H1 (cell line): ENCODE measurements around the gene HACD4. TPM values are rescaled to one million over a fixed set of nuclear protein-coding genes. Genes with fewer than 3 reads are reported as not detected.

Source experiments
- CTCF ChIA-PET: fragments of 300-600 bp; sonication (Branson Sonifier 250); formaldehyde crosslinking; loops from one replicate; lab custom pipeline; 2021; ENCODE audit not compliant: partially characterized antibody; lab: Charles Lee
- POLR2A ChIA-PET: fragments of 300-600 bp; sonication (Branson Sonifier 250); formaldehyde crosslinking; loops from one replicate; lab custom pipeline; 2021; ENCODE audit warnings: inconsistent platforms; ENCODE audit not compliant: partially characterized antibody; lab: Charles Lee
- DNase-seq, 2 experiments: peaks; one replicate each; pipeline versions ENCODE4 v3.0.0 to v3.0.0-alpha.2; 2010 to 2022; ENCODE audit warnings: low spot score in 2 of 2, low read depth in 1 of 2, mixed read lengths in 1 of 2
- FAIRE-seq: peaks from 2 replicates; lab custom pipeline; 2011; peaks lifted over from hg19 to GRCh38; lab: Jason Lieb, UNC
- H2AFZ ChIP-seq: 2 replicates; pipeline ENCODE4 v1.8.1; 2012; ENCODE audit warnings: low read length, inconsistent platforms
- H2AK5ac ChIP-seq: 2 replicates; pipeline ENCODE4 v1.6.1; 2013; ENCODE audit warnings: low read depth, low read length
- H2BK120ac ChIP-seq: replicated peaks from 2 replicates; pipeline ENCODE3; 2013; ENCODE audit warnings: low read depth, low read length, inconsistent platforms
- H2BK12ac ChIP-seq: 2 replicates; pipeline ENCODE4 v1.6.1; 2013; ENCODE audit warnings: low read depth, low read length
- H2BK15ac ChIP-seq: 2 replicates; pipeline ENCODE4 v1.6.1; 2013; ENCODE audit warnings: low read length
- H2BK20ac ChIP-seq: 2 replicates; pipeline ENCODE4 v1.6.1; 2013; ENCODE audit warnings: low read length
- H2BK5ac ChIP-seq: 2 replicates; pipeline ENCODE4 v1.6.1; 2013; ENCODE audit warnings: low read depth, low read length
- H3K14ac ChIP-seq: 2 replicates; pipeline ENCODE4 v1.6.1; 2013; ENCODE audit warnings: inconsistent platforms; ENCODE audit not compliant: insufficient read length
- H3K18ac ChIP-seq: 2 replicates; pipeline ENCODE4 v1.6.1; 2013; ENCODE audit warnings: low read length; ENCODE audit errors: extremely low read depth
- H3K23ac ChIP-seq: 2 replicates; pipeline ENCODE4 v1.6.1; 2013; ENCODE audit warnings: inconsistent platforms; ENCODE audit not compliant: insufficient read length
- H3K23me2 ChIP-seq: 2 replicates; pipeline ENCODE4 v1.6.1; 2013; ENCODE audit warnings: low read depth, low read length
- H3K27ac ChIP-seq: 2 replicates; pipeline ENCODE4 v1.6.1; 2011; ENCODE audit warnings: low read depth, low read length, inconsistent platforms
- H3K27me3 ChIP-seq, 4 experiments: replicated peaks in 1 of 4; 1 replicate in 1 of 4; 2 replicates in 3 of 4; pipeline versions ENCODE4 v1.6.1 to v1.8.1; 2011 to 2013; ENCODE audit warnings: low read length in 3 of 4, mild to moderate bottlenecking in 3 of 4, inconsistent platforms in 2 of 4, mixed read lengths in 2 of 4, moderate library complexity in 1 of 4; ENCODE audit not compliant: control insufficient read depth in 3 of 4, insufficient read depth in 3 of 4; ENCODE audit errors: extremely low read depth in 1 of 4
- H3K36me3 ChIP-seq, 4 experiments: 2 replicates each; pipeline versions ENCODE4 v1.6.1 to v1.8.1; 2011 to 2013; ENCODE audit warnings: mild to moderate bottlenecking in 4 of 4, low read length in 3 of 4, moderate library complexity in 2 of 4, control low read depth in 1 of 4, inconsistent platforms in 1 of 4; ENCODE audit not compliant: insufficient read depth in 4 of 4, control insufficient read depth in 2 of 4
- H3K4ac ChIP-seq: replicated peaks from 2 replicates; pipeline ENCODE3; 2013; ENCODE audit warnings: low read length, low read depth, mixed read lengths, inconsistent platforms; ENCODE audit not compliant: insufficient read length
- H3K4me1 ChIP-seq, 4 experiments: replicated peaks in 1 of 4; 1 replicate in 1 of 4; 2 replicates in 3 of 4; pipeline versions ENCODE4 v1.6.1 to v1.8.1; 2011 to 2013; ENCODE audit warnings: low read length in 3 of 4, inconsistent platforms in 2 of 4, mixed read lengths in 1 of 4; ENCODE audit not compliant: insufficient read depth in 4 of 4, control insufficient read depth in 3 of 4
- H3K4me2 ChIP-seq, 2 experiments: 2 replicates each; pipeline versions ENCODE4 v1.6.1 to v1.8.1; 2011 to 2013; ENCODE audit warnings: low read depth in 2 of 2, low read length in 2 of 2, control low read depth in 1 of 2, inconsistent platforms in 1 of 2, mild to moderate bottlenecking in 1 of 2; ENCODE audit not compliant: insufficient read depth in 1 of 2
- H3K4me3 ChIP-seq, 4 experiments: fragments of 200-600, 300-600 bp in 1 of 4; sonication (generic), shearing (Covaris generic), sonication (Bioruptor Twin) in 1 of 4; 2 replicates each; pipeline versions ENCODE4 v1.5.1 to v1.8.1; 2011 to 2016; ENCODE audit warnings: low read length in 4 of 4, low read depth in 3 of 4, control low read depth in 2 of 4, inconsistent platforms in 2 of 4, mild to moderate bottlenecking in 2 of 4, mixed read lengths in 1 of 4, moderate library complexity in 1 of 4; ENCODE audit not compliant: insufficient read depth in 2 of 4; ENCODE audit errors: extremely low read depth in 1 of 4
- H3K56ac ChIP-seq: replicated peaks from 2 replicates; pipeline ENCODE3; 2013; ENCODE audit warnings: low read depth, mild to moderate bottlenecking, mixed read lengths, low read length, inconsistent platforms; ENCODE audit not compliant: insufficient read length
- H3K79me1 ChIP-seq: 2 replicates; pipeline ENCODE4 v1.6.1; 2013; ENCODE audit warnings: low read depth, low read length, control low read depth
- H3K79me2 ChIP-seq, 2 experiments: 2 replicates each; pipeline versions ENCODE4 v1.6.1 to v1.8.1; 2012 to 2013; ENCODE audit warnings: low read length in 2 of 2, mild to moderate bottlenecking in 2 of 2, inconsistent platforms in 1 of 2; ENCODE audit not compliant: insufficient read depth in 2 of 2, control insufficient read depth in 1 of 2
- H3K9ac ChIP-seq, 4 experiments: replicated peaks in 1 of 4; 1 replicate in 1 of 4; 2 replicates in 3 of 4; pipeline versions ENCODE4 v1.6.1 to v1.8.1; 2011 to 2013; ENCODE audit warnings: low read depth in 3 of 4, low read length in 3 of 4, control low read depth in 2 of 4, mild to moderate bottlenecking in 2 of 4, moderate library complexity in 2 of 4, inconsistent platforms in 1 of 4; ENCODE audit errors: extremely low read depth in 1 of 4
- H3K9me3 ChIP-seq, 2 experiments: 2 replicates each; pipeline versions ENCODE4 v1.6.1 to v1.8.1; 2012 to 2013; ENCODE audit warnings: mild to moderate bottlenecking in 2 of 2, moderate library complexity in 2 of 2, control low read depth in 1 of 2, inconsistent platforms in 1 of 2, low read depth in 1 of 2, low read length in 1 of 2, mixed read lengths in 1 of 2; ENCODE audit not compliant: insufficient read depth in 2 of 2
- H4K20me1 ChIP-seq, 2 experiments: replicated peaks in 1 of 2; 2 replicates each; pipeline versions ENCODE3 to v1.8.1; 2011 to 2013; ENCODE audit warnings: inconsistent platforms in 2 of 2, low read length in 2 of 2, mild to moderate bottlenecking in 1 of 2; ENCODE audit not compliant: insufficient read depth in 2 of 2, control insufficient read depth in 1 of 2
- H4K5ac ChIP-seq: 2 replicates; pipeline ENCODE4 v1.6.1; 2013; ENCODE audit warnings: low read length, low read depth, mixed read lengths, inconsistent platforms; ENCODE audit not compliant: insufficient read length
- H4K8ac ChIP-seq: 2 replicates; pipeline ENCODE4 v1.8.0; 2013; ENCODE audit warnings: mild to moderate bottlenecking, moderate library complexity, low read length, inconsistent platforms; ENCODE audit not compliant: insufficient read depth; ENCODE audit errors: extremely low read depth
- H4K91ac ChIP-seq: replicated peaks from 2 replicates; pipeline ENCODE3; 2013; ENCODE audit warnings: low read length, mixed read lengths, inconsistent platforms; ENCODE audit not compliant: insufficient read length
- CEBPB ChIP-seq: IDR thresholded peaks from 2 replicates; pipeline ENCODE4 v1.6.1; 2012; ENCODE audit warnings: low read depth, low read length
- CHD1 ChIP-seq: IDR thresholded peaks from 2 replicates; pipeline ENCODE4 v1.6.1; 2012; ENCODE audit warnings: low read depth, low read length, improper control_type of control experiment
- CREB1 ChIP-seq: IDR thresholded peaks from 2 replicates; pipeline ENCODE4 v1.6.1; 2012; ENCODE audit warnings: inconsistent platforms
- CTBP2 ChIP-seq: IDR thresholded peaks from 2 replicates; pipeline ENCODE4 v1.7.0; 2011; ENCODE audit warnings: borderline replicate concordance, mild to moderate bottlenecking, moderate library complexity, mixed read lengths, low read length; ENCODE audit not compliant: insufficient read depth, insufficient read length
- EZH2 ChIP-seq: fragments of 200-600 bp; sonication (generic); IDR thresholded peaks from 2 replicates; pipeline ENCODE4 v1.7.1; 2012; ENCODE audit warnings: low read depth, mild to moderate bottlenecking, moderate library complexity, low read length, inconsistent platforms; ENCODE audit not compliant: severe bottlenecking
- FOSL1 ChIP-seq: IDR thresholded peaks from 2 replicates; pipeline ENCODE4 v1.6.1; 2011; ENCODE audit warnings: mild to moderate bottlenecking, low read depth, low read length, moderate library complexity; ENCODE audit not compliant: insufficient read depth
- JUND ChIP-seq: IDR thresholded peaks from 2 replicates; pipeline ENCODE4 v1.6.1; 2011; ENCODE audit warnings: mild to moderate bottlenecking, improper control_type of control experiment, low read length
- NANOG ChIP-seq: IDR thresholded peaks from 2 replicates; pipeline ENCODE4 v1.6.1; 2011; ENCODE audit warnings: low read length, low read depth, mild to moderate bottlenecking, inconsistent platforms; ENCODE audit not compliant: insufficient read depth, poor library complexity, severe bottlenecking
- POU5F1 ChIP-seq: IDR thresholded peaks from 2 replicates; pipeline ENCODE4 v1.6.1; 2011; ENCODE audit warnings: low read depth, mild to moderate bottlenecking, low read length, moderate library complexity
- RAD21 ChIP-seq, 2 experiments: IDR thresholded peaks in 1 of 2; conservative IDR thresholded peaks in 1 of 2; 2 replicates each; pipeline ENCODE4 v1.6.1; 2011; ENCODE audit warnings: low read depth in 2 of 2, low read length in 2 of 2, improper control_type of control experiment in 1 of 2, inconsistent platforms in 1 of 2, mild to moderate bottlenecking in 1 of 2, moderate library complexity in 1 of 2
- ZNF274 ChIP-seq: IDR thresholded peaks from 2 replicates; pipeline ENCODE4 v1.7.0; 2012; ENCODE audit warnings: low read length, borderline replicate concordance; ENCODE audit errors: extremely low read depth
- WGBS, 2 experiments: shearing (Covaris generic) in 1 of 2; methylation state at CpG; one replicate each; pipeline versions ENCODE4 v1.1.6 to v1.1.7; 2013 to 2015; ENCODE audit warnings: low lambda C conversion rate in 2 of 2, mixed read lengths in 2 of 2, inconsistent platforms in 1 of 2, low coverage in 1 of 2, missing lambda C conversion rate in 1 of 2; ENCODE audit not compliant: insufficient replicate concordance in 2 of 2, insufficient coverage in 1 of 2, insufficient read length in 1 of 2; ENCODE audit errors: extremely low coverage in 1 of 2, missing lambda C conversion rate in 1 of 2; 5-methylcytosine and 5-hydroxymethylcytosine counted together
- polyA plus RNA-seq, 7 experiments: library from polyadenylated mRNA; depleted of rRNA in 3 of 7; stranded (reverse) in 5 of 7; unstranded in 2 of 7; fragments of >200 nt in 5 of 7; fragments of 200-250 nt in 2 of 7; gene quantifications; 1 replicate in 5 of 7; 2 replicates in 1 of 7; 4 replicates in 1 of 7; pipeline versions ENCODE4 v1.2.1 to v1.2.3, GENCODE V29; 2011 to 2013; ENCODE audit warnings: missing spikeins in 2 of 7, mixed read lengths in 2 of 7
- total RNA-seq: library from RNA; stranded (reverse); fragmentation: NEBNext Ultra II Directional; extraction: Animal tissue kit (Norgen Biotek cat#: 25700); gene quantifications from 2 replicates; pipeline ENCODE4 v1.2.1, GENCODE V29; 2021

HACD4 gene
- total and polyA plus RNA-seq, 2 of the 8 experiments (the other 6 are each of a cell fraction or from before 2014, with no cell fraction given) = 0.65 to 0.86 TPM

- no peak overlapping the region for H3K4ac ChIP-seq
- FAIRE-seq (no peak), DNase-seq (no peak)
- no peaks in the 10 kb centered on the region for H4K20me1 ChIP-seq
- H3K27me3 ChIP-seq = no peaks in the 10 kb centered on the region
- no peak overlapping the region for H4K91ac ChIP-seq
- no peak overlapping the region for H3K56ac ChIP-seq
- H3K4me3 ChIP-seq = no peak overlapping the region
- H3K4me1 ChIP-seq = no peaks in the 10 kb centered on the region
- H2BK5ac ChIP-seq = no peak overlapping the region
- H2BK20ac ChIP-seq = no peak overlapping the region
- WGBS, 2 experiments = 96% methylated on average over 3 of the region's 3 CpGs; no CpG with 5 or more reads in 1 of the 2 experiments
- TF ChIP-seq CTBP2 = no peak
- TF ChIP-seq RAD21 (IDR thresholded peaks at IDR 0.05 in 1 of 2, conservative IDR thresholded peaks at IDR 0.05 in 1 of 2; ENCODE audit: low read depth in 2 of 2, low read length in 2 of 2) = no peak
- TF ChIP-seq POU5F1 = no peak
- no peak for TF ChIP-seq CEBPB
- TF ChIP-seq CHD1 = no peak
- no peak for TF ChIP-seq JUND
- no peak for TF ChIP-seq EZH2
- no peak for TF ChIP-seq ZNF274
- no peak for TF ChIP-seq FOSL1
- TF ChIP-seq CREB1 = no peak
- TF ChIP-seq NANOG = no peak
- H3K9me3 ChIP-seq = no peaks in the 10 kb centered on the region
- no peak overlapping the region for H2AK5ac ChIP-seq
- POLR2A ChIA-PET = interaction anchor here (1.2 to 1.4 kb wide), 2 partner anchors 12 to 13 kb away, joined by 3 read pairs; partner anchors contain the start of gene HACD4
- no peaks in the 10 kb centered on the region for H3K79me1 ChIP-seq
- no peak overlapping the region for H2BK120ac ChIP-seq
- no peak overlapping the region for H3K27ac ChIP-seq
- no peaks in the 10 kb centered on the region for H3K36me3 ChIP-seq
- H2BK12ac ChIP-seq = no peak overlapping the region
- H3K79me2 ChIP-seq = no peaks in the 10 kb centered on the region
- H3K23ac ChIP-seq = no peak overlapping the region
- H3K9ac ChIP-seq = no peak overlapping the region
- no peak overlapping the region for H4K5ac ChIP-seq
- H3K4me2 ChIP-seq = no peak overlapping the region
- no peak overlapping the region for H3K18ac ChIP-seq
- no peak overlapping the region for H3K14ac ChIP-seq
- no peak overlapping the region for H2BK15ac ChIP-seq
- no peak overlapping the region for H2AFZ ChIP-seq
- no peaks in the 10 kb centered on the region for H3K23me2 ChIP-seq
- CTCF ChIA-PET = interaction anchor here (0.7 to 1.0 kb wide), 2 partner anchors 151 to 438 kb away, joined by 3 read pairs; no protein-coding TSS in a partner anchor
- H4K8ac ChIP-seq = no peak overlapping the region
These were observed 12.4 kb upstream of the HACD4 start for GRCh38 chr9:21043841-21044240.
